Astrocyte of the cerebellum (primary cell): Measurements from ENCODE around the gene CHST11.

ENCODE experiments used
- DNase-seq: peaks from one replicate; pipeline ENCODE4 v3.0.0-alpha.2; 2011; ENCODE audit warnings: low read depth
- H3K4me3 ChIP-seq: 2 replicates; pipeline ENCODE4 v1.5.1; 2011; ENCODE audit warnings: mild to moderate bottlenecking, low read depth, low read length, moderate library complexity
- CTCF ChIP-seq: IDR thresholded peaks from 2 replicates; pipeline ENCODE4 v1.5.1; 2012; ENCODE audit warnings: low read length, low read depth, moderate library complexity, mild to moderate bottlenecking; ENCODE audit errors: missing control alignments
- in situ Hi-C: cut with HindIII; loops from 2 replicates; pipeline ENCODE4 v1.10.0; 2017; ENCODE audit warnings: low sequenced_read_pairs

CHST11 gene

GRCh38 chr12:104510873-104511440 lies 54.2 kb downstream of the CHST11 start:
- DNase-seq, result no peak
- no peak for TF ChIP-seq CTCF
- no peak overlapping the region for H3K4me3 ChIP-seq
- in situ Hi-C loops, result no loop called here

- in situ Hi-C loops, result no loop called here
- H3K4me3 ChIP-seq, result no peak overlapping the region
- DNase-seq, result peak; percentile 98
- no peak for TF ChIP-seq CTCF
These were observed 56.9 kb downstream of the CHST11 start for GRCh38 chr12:104513681-104514080.

GRCh38 chr12:104514092-104514810 lies 57.5 kb downstream of the CHST11 start:
- H3K4me3 ChIP-seq, result no peak overlapping the region
- no peak for TF ChIP-seq CTCF
- in situ Hi-C loops, result no loop called here
- DNase-seq, result no peak

- TF ChIP-seq CTCF, result no peak
- DNase-seq, result no peak
- in situ Hi-C loops, result no loop called here
- H3K4me3 ChIP-seq, result no peak overlapping the region
These were observed 59.2 kb downstream of the CHST11 start for GRCh38 chr12:104515899-104516298.

GRCh38 chr12:104516821-104517220 lies 60.1 kb downstream of the CHST11 start:
- no peak for DNase-seq
- TF ChIP-seq CTCF, result no peak
- in situ Hi-C loops, result no loop called here

GRCh38 chr12:104517880-104518279 lies 61.1 kb downstream of the CHST11 start:
- no peak overlapping the region for H3K4me3 ChIP-seq
- no peak for DNase-seq
- in situ Hi-C loops, result no loop called here
- no peak for TF ChIP-seq CTCF

More at GRCh38 chr12:104516821-104517220, 60.1 kb downstream of the CHST11 start:
- no peak overlapping the region for H3K4me3 ChIP-seq
